MV-4-11 (cell line): Measurements from ENCODE around the gene CELF2.
A peak's percentile ranks its signal among the peaks of the same experiment; 100 is the strongest.

Experiments used
- DNase-seq: peaks from one replicate; lab custom pipeline; 2025; lab: John Stamatoyannopoulos, UW

Gene CELF2

GRCh38 chr10:11134411-11134810 lies 116.7 kb downstream of the CELF2 start:
- no peak for DNase-seq

- DNase-seq: no peak
These were observed 118.0 kb downstream of the CELF2 start for GRCh38 chr10:11135709-11136108.

GRCh38 chr10:11138314-11139033 lies 120.8 kb downstream of the CELF2 start:
- DNase-seq: no peak

GRCh38 chr10:11140963-11141362 lies 123.3 kb downstream of the CELF2 start:
- DNase-seq: no peak

- DNase-seq: peak; percentile 43
These were observed 124.0 kb downstream of the CELF2 start for GRCh38 chr10:11141571-11142091.

GRCh38 chr10:11142777-11143176 lies 125.1 kb downstream of the CELF2 start:
- DNase-seq: no peak

GRCh38 chr10:11143242-11143641 lies 125.6 kb downstream of the CELF2 start:
- peak; percentile 35 for DNase-seq

- DNase-seq: no peak
These were observed 127.2 kb downstream of the CELF2 start for GRCh38 chr10:11144626-11145494.

- peak; percentile 80 for DNase-seq
These were observed 127.8 kb downstream of the CELF2 start for GRCh38 chr10:11145495-11145855.

- no peak for DNase-seq
These were observed 128.9 kb downstream of the CELF2 start for GRCh38 chr10:11146402-11147171.

GRCh38 chr10:11147722-11148121 lies 130.1 kb downstream of the CELF2 start:
- DNase-seq: peak; percentile 24

- no peak for DNase-seq
These were observed 130.7 kb downstream of the CELF2 start for GRCh38 chr10:11148142-11149028.

- DNase-seq: no peak
These were observed 132.1 kb downstream of the CELF2 start for GRCh38 chr10:11149807-11150141.

- DNase-seq: no peak
These were observed 132.6 kb downstream of the CELF2 start for GRCh38 chr10:11150231-11150731.

- no peak for DNase-seq
These were observed 133.3 kb downstream of the CELF2 start for GRCh38 chr10:11150879-11151415.

- DNase-seq: no peak
These were observed 135.1 kb downstream of the CELF2 start for GRCh38 chr10:11152801-11153200.

- no peak for DNase-seq
These were observed 135.6 kb downstream of the CELF2 start for GRCh38 chr10:11153245-11153644.

- no peak for DNase-seq
These were observed 136.1 kb downstream of the CELF2 start for GRCh38 chr10:11153766-11154165.

- DNase-seq: no peak
These were observed 136.7 kb downstream of the CELF2 start for GRCh38 chr10:11154333-11154732.

- DNase-seq: no peak
These were observed 137.3 kb downstream of the CELF2 start for GRCh38 chr10:11154849-11155498.
